Bladder microvascular endothelial cell (primary cell): ENCODE data around the gene OVOL3. TPM values are rescaled to one million over a fixed set of nuclear protein-coding genes. Genes with fewer than 3 reads are reported as not detected.

Experiments
- total RNA-seq: library from RNA; depleted of rRNA; stranded (reverse); fragments of >200 nt; gene quantifications from 2 replicates; pipeline ENCODE4 v1.2.3, GENCODE V29; 2014

OVOL3 gene
- total RNA-seq, result not detected in 2 replicates

GRCh38 chr19:36110487-36111199 is at the start of gene OVOL3:
Gene OVOL3 (plus strand): TSS chr19:36111143. CDS start chr19:36111203, 60 bp downstream.

DNA sequence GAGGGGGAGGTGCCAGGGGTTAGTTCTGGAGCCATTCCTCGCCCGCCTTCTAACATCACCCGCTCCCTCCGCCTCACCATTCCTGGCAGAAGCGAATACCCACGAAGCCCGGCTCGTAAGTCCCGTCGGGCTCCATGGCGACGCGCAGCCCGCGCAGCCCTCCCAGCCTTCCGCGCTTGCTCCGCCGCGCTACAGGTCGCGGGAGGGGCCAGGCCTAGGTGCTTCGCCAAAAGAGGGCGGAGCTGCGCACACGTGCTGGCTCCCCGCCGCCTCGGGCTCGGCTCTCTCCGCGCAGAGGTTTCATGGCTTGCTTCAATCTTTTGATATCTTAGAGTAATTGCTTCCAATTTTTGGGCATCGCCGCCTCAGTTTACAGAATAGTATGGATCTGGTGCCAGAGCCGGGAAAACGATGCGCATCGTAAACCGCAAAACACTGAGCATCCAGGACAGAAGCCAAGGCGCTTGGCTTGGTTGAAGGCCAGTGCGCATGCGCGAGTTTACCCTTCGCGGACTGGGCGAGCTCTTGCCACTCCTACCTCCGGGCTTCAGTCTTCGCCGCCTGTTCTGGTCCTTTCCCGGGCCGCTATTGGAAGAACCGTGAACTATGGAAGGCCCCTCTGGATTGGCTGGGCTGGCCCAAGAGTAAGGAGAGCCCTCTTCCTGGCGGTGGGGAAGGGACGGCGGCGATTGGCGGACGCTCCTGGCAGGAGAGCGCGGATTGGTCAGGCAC is 3.9 kb downstream of the OVOL3 start, which contains the start of gene POLR2I:
TSS of gene POLR2I (minus strand) at position 155 of the 732 bp plus-strand sequence. CDS start at position 136, 19 bp downstream.

DNA sequence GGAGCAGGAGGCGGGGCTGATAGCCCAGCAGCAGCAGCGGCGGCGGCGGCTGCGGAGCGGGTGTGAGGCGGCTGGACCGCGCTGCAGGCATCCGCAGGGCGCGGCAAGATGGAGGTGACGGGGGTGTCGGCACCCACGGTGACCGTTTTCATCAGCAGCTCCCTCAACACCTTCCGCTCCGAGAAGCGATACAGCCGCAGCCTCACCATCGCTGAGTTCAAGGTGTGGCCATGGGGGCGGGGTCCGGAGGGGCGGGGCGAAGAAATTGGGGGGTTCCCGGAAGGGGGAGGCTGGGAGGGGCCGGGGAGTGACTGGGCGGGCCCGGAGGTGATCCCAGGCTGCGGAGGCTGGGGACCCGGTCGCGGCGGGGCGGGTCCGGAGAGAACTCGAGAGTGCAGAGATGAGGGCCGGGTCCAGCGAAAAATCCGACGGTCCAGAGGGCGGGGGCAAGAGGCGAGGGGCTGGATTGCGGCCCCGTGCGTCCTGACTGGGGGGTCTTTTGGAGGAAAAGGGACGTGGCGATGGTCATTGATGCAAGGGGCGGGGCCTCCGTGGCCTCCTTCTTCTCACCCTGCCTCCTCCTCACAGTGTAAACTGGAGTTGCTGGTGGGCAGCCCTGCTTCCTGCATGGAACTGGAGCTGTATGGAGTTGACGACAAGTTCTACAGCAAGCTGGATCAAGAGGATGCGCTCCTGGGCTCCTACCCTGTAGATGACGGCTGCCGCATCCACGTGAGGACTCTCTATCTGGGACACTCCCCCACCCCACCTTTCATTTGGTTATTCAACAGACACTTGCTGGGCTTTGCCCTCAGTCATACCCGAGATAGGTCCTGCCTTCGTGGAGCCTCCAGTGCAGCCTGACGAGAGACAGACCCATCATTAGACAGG is 4.8 kb downstream of the OVOL3 start, which contains the start of gene TBCB:
TSS of gene TBCB (plus strand) at position 16 of the 891 bp plus-strand sequence. CDS start at position 109, 93 bp downstream.

GRCh38 chr19:36139473-36140303 is 28.7 kb downstream of the OVOL3 start, which contains the start of gene CAPNS1:
Gene CAPNS1 (plus strand): TSS chr19:36140066. CDS start chr19:36141012, 946 bp downstream.

GRCh38 chr19:36152352-36153091 is 41.6 kb downstream of the OVOL3 start, which contains the start of gene COX7A1:
Gene COX7A1 (minus strand): TSS chr19:36152447. CDS start chr19:36152407, 40 bp downstream.

Other genes starting within 250 kb of the OVOL3 start
- gene APLP1, start 242.6 kb upstream of the OVOL3 start, total RNA-seq, result 1.3 and 8.4 TPM in 2 replicates
- gene NFKBID, start 210.6 kb upstream of the OVOL3 start, total RNA-seq, result 3.1 and 3.5 TPM in 2 replicates
- not detected in 2 replicates for gene HCST, start 208.6 kb upstream of the OVOL3 start, total RNA-seq
- not detected in 2 replicates for gene TYROBP, start 202.8 kb upstream of the OVOL3 start, total RNA-seq
- 2.5 and 2.8 TPM in 2 replicates for gene LRFN3, start 174.8 kb upstream of the OVOL3 start, total RNA-seq
- gene SDHAF1, start 116.0 kb upstream of the OVOL3 start, total RNA-seq, result 9.8 and 12.1 TPM in 2 replicates
- 0.06 TPM in 1 of 2 replicates, not detected in the other for gene SYNE4, start 102.3 kb upstream of the OVOL3 start, total RNA-seq
- 7.4 and 9.4 TPM in 2 replicates for gene ALKBH6, start 96.9 kb upstream of the OVOL3 start, total RNA-seq
- gene CLIP3, start 78.3 kb upstream of the OVOL3 start, total RNA-seq, result 0.81 and 6.7 TPM in 2 replicates
- gene THAP8, start 56.9 kb upstream of the OVOL3 start, total RNA-seq, result 0.31 and 0.65 TPM in 2 replicates
- gene WDR62, start 56.2 kb upstream of the OVOL3 start, total RNA-seq, result 3.9 and 4.4 TPM in 2 replicates
- gene POLR2I, start 3.7 kb downstream of the OVOL3 start, total RNA-seq, result 91.3 and 94.6 TPM in 2 replicates
- gene TBCB, start 4.3 kb downstream of the OVOL3 start, total RNA-seq, result 189 and 207 TPM in 2 replicates
- gene CAPNS1, start 28.9 kb downstream of the OVOL3 start, total RNA-seq, result 343 and 488 TPM in 2 replicates
- 27.5 and 56.7 TPM in 2 replicates for gene COX7A1, start 41.3 kb downstream of the OVOL3 start, total RNA-seq
- 2.4 and 4.8 TPM in 2 replicates for gene ZNF565, start 103.5 kb downstream of the OVOL3 start, total RNA-seq
- gene ZNF146, start 104.0 kb downstream of the OVOL3 start, total RNA-seq, result 41.9 and 139 TPM in 2 replicates